IPS DF 4.7 (cell line): ENCODE results near the gene RLIM.

Experiments
- DNase-seq: peaks from one replicate; pipeline ENCODE4 v3.0.0-alpha.2; 2013; ENCODE audit warnings: low spot score; ENCODE audit errors: extremely low read depth

RLIM gene

DNA sequence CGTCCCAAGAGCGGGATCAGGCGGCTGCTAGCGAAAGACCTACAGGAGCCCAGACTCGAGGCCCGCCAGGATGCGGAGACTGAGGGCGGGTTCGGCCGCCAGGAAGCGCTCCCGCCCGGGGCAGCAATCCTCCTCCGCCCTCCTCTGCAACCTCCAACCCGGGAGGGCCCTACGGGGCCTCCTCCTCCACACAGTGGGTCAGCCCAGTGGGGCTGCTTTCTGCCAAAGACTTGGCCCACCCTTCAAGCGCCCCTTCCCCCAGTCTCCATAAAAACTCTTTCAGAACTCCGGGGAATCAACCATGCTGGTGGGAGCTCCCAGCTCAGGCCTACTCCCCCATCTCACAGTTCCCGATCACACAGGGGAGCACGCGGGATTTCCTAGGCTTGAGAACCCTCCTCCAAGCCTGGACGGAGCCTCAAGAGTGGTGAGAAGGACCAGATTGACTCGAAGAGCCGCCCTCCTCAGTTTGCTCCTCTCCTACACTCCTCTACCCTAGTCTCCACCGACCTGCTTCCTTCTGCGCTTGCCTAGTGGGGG lies 77.5 kb downstream of the RLIM start:
- no peak for DNase-seq

DNA sequence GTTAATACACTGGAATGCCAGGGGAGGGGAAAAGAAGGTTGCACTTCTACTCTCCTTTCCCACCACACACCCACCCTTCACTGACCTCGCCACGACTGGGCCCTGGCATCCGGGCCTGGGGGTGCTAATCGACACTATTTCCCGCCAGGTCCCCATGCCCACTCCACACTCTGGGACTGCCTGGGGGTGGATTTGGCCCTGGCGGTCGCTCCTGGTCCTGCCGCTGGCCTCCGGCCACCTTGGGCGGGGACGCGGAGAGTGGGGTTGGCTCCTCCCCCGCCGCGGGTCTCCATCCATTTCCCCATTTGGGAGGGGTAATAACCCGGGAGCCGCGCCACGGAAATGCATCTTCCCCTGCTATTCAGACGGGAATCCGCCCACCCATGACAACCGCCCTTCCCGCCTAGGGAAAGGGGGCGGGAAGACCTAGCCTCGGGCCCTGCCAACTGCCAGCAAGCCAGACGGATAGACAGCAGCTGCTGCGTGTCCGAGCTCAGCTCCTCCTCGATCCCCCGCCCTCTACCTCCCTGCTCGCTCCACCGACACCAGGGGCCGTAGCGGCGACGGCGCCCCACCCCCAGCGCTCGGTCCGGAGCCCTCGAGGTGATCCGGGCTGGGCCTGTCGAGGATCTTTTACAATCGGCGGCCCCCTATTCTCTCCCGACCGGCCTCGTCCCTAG lies 78.1 kb downstream of the RLIM start:
- DNase-seq: no peak

DNA sequence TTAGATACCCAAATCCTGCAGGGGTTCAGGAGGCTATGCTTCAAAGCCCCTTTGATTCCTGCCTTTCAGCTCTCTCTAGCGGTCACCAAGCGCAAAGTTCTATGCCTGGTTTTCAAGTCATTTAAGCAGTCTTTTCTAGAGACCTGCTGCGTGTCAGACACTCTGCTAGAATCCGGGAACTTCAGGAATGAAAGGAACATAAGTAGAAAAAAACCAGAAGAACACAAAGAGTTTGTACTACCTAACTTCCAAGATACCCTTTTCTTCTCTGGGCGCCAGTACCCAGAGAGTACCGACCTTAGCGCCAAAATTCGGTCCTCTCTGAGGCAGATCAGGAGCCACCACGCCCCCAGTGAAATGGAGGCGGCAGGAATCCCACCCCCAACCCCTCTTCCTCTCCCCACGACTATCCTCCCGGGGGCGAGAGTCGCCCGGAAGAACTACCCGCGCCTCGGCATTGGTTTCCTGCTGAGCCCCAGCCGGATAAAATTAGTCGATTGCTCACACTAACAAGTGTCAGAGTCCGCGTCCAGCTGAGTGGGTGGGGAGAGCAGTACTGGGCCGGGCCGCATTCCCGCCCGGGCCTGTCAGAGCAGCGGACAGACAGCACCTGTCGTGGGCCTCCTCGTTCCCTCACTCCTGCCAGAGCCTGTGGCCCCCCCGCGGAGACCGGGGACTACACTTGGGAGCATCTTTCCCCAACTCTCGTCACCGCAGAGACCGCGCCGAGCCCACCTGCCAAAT lies 78.8 kb downstream of the RLIM start:
- no peak for DNase-seq
